HL-60/S4 treated with phorbol 12-myristate 13-acetate at 8.2 ng/mL for 4 days and 3 days (cell line): ENCODE measurements around the gene TDP2.

Experiments
- in situ Hi-C: fragments of 300-500 bp; cut with MboI; formaldehyde crosslinking; loops from 2 replicates; pipeline ENCODE4 v1.15.0; 2022; ENCODE audit warnings: low sequenced_read_pairs

TDP2 gene

DNA sequence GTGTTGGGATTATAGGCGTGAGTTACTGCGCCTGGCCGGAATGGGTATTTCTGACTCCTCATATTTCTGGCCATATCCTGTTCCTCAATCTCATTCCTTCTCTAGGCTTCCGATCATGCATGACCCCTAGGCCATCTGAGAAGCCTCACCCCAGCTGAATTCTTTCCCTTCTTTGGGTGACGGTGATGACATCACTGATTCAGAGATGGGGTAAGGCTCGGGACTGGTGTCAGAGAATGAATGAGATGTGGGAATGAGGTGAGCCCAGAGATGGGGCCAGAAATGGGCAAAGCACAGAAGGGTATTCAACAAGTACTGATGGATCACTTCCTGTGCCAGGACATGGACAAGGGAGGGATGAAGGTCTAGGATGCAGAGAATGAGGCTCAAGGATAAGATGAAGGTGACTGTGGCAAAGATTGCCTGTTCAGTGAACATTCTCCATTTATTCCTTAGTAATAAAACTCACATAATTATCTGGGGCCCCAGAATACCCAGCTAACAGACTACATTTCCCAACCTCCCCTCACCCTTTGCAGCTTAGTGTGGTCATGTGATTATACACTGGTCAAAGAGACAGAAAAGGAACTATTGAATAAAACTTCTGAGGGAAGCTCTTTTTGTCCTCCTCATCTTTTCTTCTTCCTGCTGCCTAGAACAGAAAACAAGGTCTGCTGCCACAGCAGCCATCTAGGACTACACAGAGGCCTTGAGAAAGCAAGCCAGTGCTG lies 60.3 kb downstream of the TDP2 start:
- in situ Hi-C loops = no loop called here

GRCh38 chr6:24603241-24603640 lies 63.5 kb downstream of the TDP2 start:
- in situ Hi-C loops = no loop called here

GRCh38 chr6:24600903-24601302 lies 65.8 kb downstream of the TDP2 start:
- in situ Hi-C loops = no loop called here
